Loucy (cell line): ENCODE data around the gene ITSN1.

Experiments
- H2AFZ ChIP-seq: fragments of 200-600 bp; sonication (generic); 2 replicates; pipeline ENCODE4 v1.6.0; 2016; ENCODE audit warnings: antibody characterized with exemption, mild to moderate bottlenecking, low read length, moderate library complexity
- H3F3A ChIP-seq: fragments of 200-600 bp; 2 replicates; pipeline ENCODE4 v1.6.0; 2016; ENCODE audit warnings: antibody characterized with exemption, low read depth, mild to moderate bottlenecking
- H3K27me3 ChIP-seq: fragments of 200-600 bp; sonication (generic); 2 replicates; pipeline ENCODE4 v1.6.1; 2014; ENCODE audit warnings: low read length, mild to moderate bottlenecking; ENCODE audit not compliant: insufficient read depth, poor library complexity, severe bottlenecking
- H3K36me3 ChIP-seq: fragments of 200-600 bp; sonication (generic); 2 replicates; pipeline ENCODE4 v1.6.1; 2016; ENCODE audit warnings: low read length; ENCODE audit not compliant: insufficient read depth
- H3K4me1 ChIP-seq: fragments of 200-600 bp; sonication (generic); 2 replicates; pipeline ENCODE4 v1.5.1; 2014; ENCODE audit warnings: low read length, mild to moderate bottlenecking; ENCODE audit not compliant: insufficient read depth, poor library complexity, severe bottlenecking
- H3K4me2 ChIP-seq: fragments of 200-600 bp; sonication (generic); 2 replicates; pipeline ENCODE4 v1.6.0; 2014; ENCODE audit warnings: antibody characterized with exemption, low read length, low read depth, mild to moderate bottlenecking; ENCODE audit not compliant: poor library complexity, severe bottlenecking
- H3K4me3 ChIP-seq: fragments of 200-600 bp; sonication (generic); 2 replicates; pipeline ENCODE4 v1.5.1; 2014; ENCODE audit warnings: low read length, mild to moderate bottlenecking, mixed read lengths; ENCODE audit not compliant: poor library complexity, severe bottlenecking
- H3K79me2 ChIP-seq: fragments of 200-600 bp; sonication (generic); 2 replicates; pipeline ENCODE4 v1.6.1; 2014; ENCODE audit warnings: low read length; ENCODE audit not compliant: insufficient read depth
- H3K9ac ChIP-seq: fragments of 200-600 bp; sonication (generic); 2 replicates; pipeline ENCODE4 v1.6.0; 2014; ENCODE audit warnings: mild to moderate bottlenecking, low read depth, low read length, moderate library complexity; ENCODE audit not compliant: poor library complexity, severe bottlenecking
- H3K9me2 ChIP-seq: fragments of 200-600 bp; sonication (generic); replicated peaks from 2 replicates; pipeline ENCODE4 v1.6.1; 2016; ENCODE audit warnings: low read depth, low read length, mixed read lengths
- H3K9me3 ChIP-seq: fragments of 200-600 bp; sonication (generic); 2 replicates; pipeline ENCODE4 v1.6.1; 2014; ENCODE audit warnings: mild to moderate bottlenecking, antibody characterized with exemption, low read length, low read depth; ENCODE audit not compliant: insufficient read depth
- H4K20me1 ChIP-seq: fragments of 200-600 bp; sonication (generic); 2 replicates; pipeline ENCODE4 v1.6.0; 2014; ENCODE audit warnings: antibody characterized with exemption, low read length, mild to moderate bottlenecking; ENCODE audit not compliant: insufficient read depth, poor library complexity, severe bottlenecking
- EZH2phosphoT487 ChIP-seq: fragments of 200-600 bp; IDR thresholded peaks from 2 replicates; pipeline ENCODE4 v1.6.1; 2018; ENCODE audit warnings: antibody characterized with exemption, mild to moderate bottlenecking, moderate library complexity, borderline replicate concordance
- TF ChIP-seq, protein P1 (sequence below): fragments of 200-600 bp; sonication (generic); conservative IDR thresholded peaks from 2 replicates; pipeline ENCODE4 v1.5.1; 2014; ENCODE audit warnings: mild to moderate bottlenecking, antibody characterized with exemption, low read length

Gene ITSN1

GRCh38 chr21:33800753-33801423 lies 158.6 kb downstream of the ITSN1 start:
- Histone ChIP-seq H3K9me2 (no peaks in the 10 kb centered on the region), H2AFZ (no peak overlapping the region), H4K20me1 (no peaks in the 10 kb centered on the region), H3K79me2 (no peaks in the 10 kb centered on the region), H3K4me2 (peak overlapping the region; percentile 64), H3K9me3 (no peaks in the 10 kb centered on the region), H3F3A (0 out of 2 replicates have a peak, but pooled peaks cover 2% of the 10 kb centered on the region), H3K4me3 (no peak overlapping the region), H3K36me3 (no peaks in the 10 kb centered on the region; the same call in 1 of the 2 replicates), H3K9ac (peak overlapping the region; percentile 29), H3K4me1 (peaks cover 15% of the 10 kb centered on the region), H3K27me3 (no peaks in the 10 kb centered on the region)
- TF ChIP-seq EZH2phosphoT487 = no peak
- TF ChIP-seq, protein P1, sequence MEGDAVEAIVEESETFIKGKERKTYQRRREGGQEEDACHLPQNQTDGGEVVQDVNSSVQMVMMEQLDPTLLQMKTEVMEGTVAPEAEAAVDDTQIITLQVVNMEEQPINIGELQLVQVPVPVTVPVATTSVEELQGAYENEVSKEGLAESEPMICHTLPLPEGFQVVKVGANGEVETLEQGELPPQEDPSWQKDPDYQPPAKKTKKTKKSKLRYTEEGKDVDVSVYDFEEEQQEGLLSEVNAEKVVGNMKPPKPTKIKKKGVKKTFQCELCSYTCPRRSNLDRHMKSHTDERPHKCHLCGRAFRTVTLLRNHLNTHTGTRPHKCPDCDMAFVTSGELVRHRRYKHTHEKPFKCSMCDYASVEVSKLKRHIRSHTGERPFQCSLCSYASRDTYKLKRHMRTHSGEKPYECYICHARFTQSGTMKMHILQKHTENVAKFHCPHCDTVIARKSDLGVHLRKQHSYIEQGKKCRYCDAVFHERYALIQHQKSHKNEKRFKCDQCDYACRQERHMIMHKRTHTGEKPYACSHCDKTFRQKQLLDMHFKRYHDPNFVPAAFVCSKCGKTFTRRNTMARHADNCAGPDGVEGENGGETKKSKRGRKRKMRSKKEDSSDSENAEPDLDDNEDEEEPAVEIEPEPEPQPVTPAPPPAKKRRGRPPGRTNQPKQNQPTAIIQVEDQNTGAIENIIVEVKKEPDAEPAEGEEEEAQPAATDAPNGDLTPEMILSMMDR = no peak

- no peaks in the 10 kb centered on the region; the same call in 1 of the 2 replicates for H3K36me3 ChIP-seq
These were observed 159.4 kb downstream of the ITSN1 start for GRCh38 chr21:33801424-33802405.

DNA sequence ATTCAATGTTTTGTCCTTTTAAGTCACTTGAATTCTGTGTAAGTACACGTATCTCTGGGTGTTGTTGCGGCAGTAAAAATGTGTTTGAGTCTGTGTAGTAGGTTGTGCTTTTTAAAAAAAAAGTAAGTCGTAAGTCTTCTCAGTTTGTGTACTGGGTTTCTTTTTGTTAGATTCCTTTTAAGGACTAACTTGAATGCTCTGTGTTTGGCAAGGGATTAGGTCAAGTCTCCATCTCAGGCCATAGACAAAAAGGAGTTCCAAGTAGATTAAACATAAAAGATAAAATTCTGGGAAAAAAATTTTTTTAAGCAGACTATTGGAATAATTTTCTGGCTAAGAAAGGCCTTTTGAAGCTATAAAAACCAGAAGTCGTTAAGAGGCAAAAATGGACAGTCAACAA lies 160.2 kb downstream of the ITSN1 start:
- H3K4me3 ChIP-seq = no peak overlapping the region
- H3K9me2 ChIP-seq = no peaks in the 10 kb centered on the region
- no peaks in the 10 kb centered on the region; the same call in 1 of the 2 replicates for H3K36me3 ChIP-seq
- no peak for TF ChIP-seq EZH2phosphoT487
- TF ChIP-seq, protein P1 = no peak
- H4K20me1 ChIP-seq = no peaks in the 10 kb centered on the region
- H3K4me2 ChIP-seq = peak overlapping the region; percentile 64
- 0 out of 2 replicates have a peak, but pooled peaks cover 2% of the 10 kb centered on the region for H3F3A ChIP-seq
- peak overlapping the region; percentile 29 for H3K9ac ChIP-seq
- H3K27me3 ChIP-seq = no peaks in the 10 kb centered on the region
- peaks cover 15% of the 10 kb centered on the region for H3K4me1 ChIP-seq
- no peaks in the 10 kb centered on the region for H3K79me2 ChIP-seq
- no peak overlapping the region for H2AFZ ChIP-seq
- H3K9me3 ChIP-seq = no peaks in the 10 kb centered on the region

More at GRCh38 chr21:33801424-33802405, 159.4 kb downstream of the ITSN1 start:
- Histone ChIP-seq H3F3A (0 out of 2 replicates have a peak, but pooled peaks cover 2% of the 10 kb centered on the region), H3K79me2 (no peaks in the 10 kb centered on the region), H3K9ac (peak overlapping the region; percentile 29), H3K9me3 (no peaks in the 10 kb centered on the region), H3K4me2 (peak overlapping the region; percentile 64), H2AFZ (no peak overlapping the region), H3K4me3 (peak overlapping the region; percentile 30), H3K9me2 (no peaks in the 10 kb centered on the region), H3K27me3 (no peaks in the 10 kb centered on the region), H4K20me1 (no peaks in the 10 kb centered on the region), H3K4me1 (peaks cover 15% of the 10 kb centered on the region)
- TF ChIP-seq EZH2phosphoT487 = no peak
- TF ChIP-seq, protein P1 = no peak
